ENCODE measurements around the gene SFXN4. TPM values are rescaled to one million over a fixed set of nuclear protein-coding genes. Genes with fewer than 3 reads are reported as not detected.

The SFXN4 gene
- total and polyA plus RNA-seq, 4 donors: 10.6 to 40.4 (median 22.0) TPM

DNA sequence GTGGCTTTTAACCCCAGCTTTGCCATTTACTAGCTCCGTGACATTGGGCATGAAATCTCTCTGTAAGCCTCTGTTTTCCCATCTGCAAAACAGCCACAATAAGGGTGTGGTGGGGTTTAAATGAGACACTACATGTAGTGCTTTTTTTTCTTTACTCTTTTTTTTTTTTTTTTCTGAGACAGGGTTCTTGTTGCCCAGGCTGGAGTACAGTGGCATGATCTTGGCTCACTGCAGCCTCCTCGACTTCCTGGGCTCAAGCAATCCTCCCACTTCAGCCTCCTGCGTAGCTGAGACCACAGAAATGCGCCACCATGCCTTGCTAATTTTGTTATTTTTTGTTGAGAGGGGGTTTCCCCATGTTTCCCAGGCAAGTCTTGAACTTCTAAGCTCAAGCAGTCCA lies 69.9 kb downstream of the SFXN4 start:
- TF ChIP-seq, protein P1, sequence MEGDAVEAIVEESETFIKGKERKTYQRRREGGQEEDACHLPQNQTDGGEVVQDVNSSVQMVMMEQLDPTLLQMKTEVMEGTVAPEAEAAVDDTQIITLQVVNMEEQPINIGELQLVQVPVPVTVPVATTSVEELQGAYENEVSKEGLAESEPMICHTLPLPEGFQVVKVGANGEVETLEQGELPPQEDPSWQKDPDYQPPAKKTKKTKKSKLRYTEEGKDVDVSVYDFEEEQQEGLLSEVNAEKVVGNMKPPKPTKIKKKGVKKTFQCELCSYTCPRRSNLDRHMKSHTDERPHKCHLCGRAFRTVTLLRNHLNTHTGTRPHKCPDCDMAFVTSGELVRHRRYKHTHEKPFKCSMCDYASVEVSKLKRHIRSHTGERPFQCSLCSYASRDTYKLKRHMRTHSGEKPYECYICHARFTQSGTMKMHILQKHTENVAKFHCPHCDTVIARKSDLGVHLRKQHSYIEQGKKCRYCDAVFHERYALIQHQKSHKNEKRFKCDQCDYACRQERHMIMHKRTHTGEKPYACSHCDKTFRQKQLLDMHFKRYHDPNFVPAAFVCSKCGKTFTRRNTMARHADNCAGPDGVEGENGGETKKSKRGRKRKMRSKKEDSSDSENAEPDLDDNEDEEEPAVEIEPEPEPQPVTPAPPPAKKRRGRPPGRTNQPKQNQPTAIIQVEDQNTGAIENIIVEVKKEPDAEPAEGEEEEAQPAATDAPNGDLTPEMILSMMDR (IDR thresholded peaks at IDR 0.05; ENCODE audit: control extremely low read depth, extremely low read depth): no peak
- Histone ChIP-seq H3K9me3 (ENCODE audit: control insufficient read depth in 4 of 4, insufficient read depth in 3 of 4, low read length in 3 of 4) (no peaks in the 10 kb centered on the region), H3K27me3 (ENCODE audit: control insufficient read depth in 3 of 3, insufficient read depth in 3 of 3, low read length in 2 of 3) (no peaks in the 10 kb centered on the region), H3K4me3 (no peak overlapping the region), H3K9ac (ENCODE audit: insufficient read depth in 1 of 2, low read length in 2 of 2) (no peak overlapping the region), H3K4me1 (ENCODE audit: control insufficient read depth in 5 of 5, insufficient read depth in 5 of 5, low read length in 5 of 5) (no peaks in the 10 kb centered on the region), H3K36me3 (ENCODE audit: control insufficient read depth in 4 of 4, insufficient read depth in 4 of 4, low read length in 4 of 4) (no peaks in the 10 kb centered on the region), H3K27ac (ENCODE audit: low read depth in 1 of 2, low read length in 1 of 2) (no peak overlapping the region)
- ATAC-seq (ENCODE audit: insufficient read depth, low FRiP score) (no peak), DNase-seq (no peak)
- 71 to 81% methylated on average over 4 of the region's 4 CpGs for WGBS, 2 donors

DNA sequence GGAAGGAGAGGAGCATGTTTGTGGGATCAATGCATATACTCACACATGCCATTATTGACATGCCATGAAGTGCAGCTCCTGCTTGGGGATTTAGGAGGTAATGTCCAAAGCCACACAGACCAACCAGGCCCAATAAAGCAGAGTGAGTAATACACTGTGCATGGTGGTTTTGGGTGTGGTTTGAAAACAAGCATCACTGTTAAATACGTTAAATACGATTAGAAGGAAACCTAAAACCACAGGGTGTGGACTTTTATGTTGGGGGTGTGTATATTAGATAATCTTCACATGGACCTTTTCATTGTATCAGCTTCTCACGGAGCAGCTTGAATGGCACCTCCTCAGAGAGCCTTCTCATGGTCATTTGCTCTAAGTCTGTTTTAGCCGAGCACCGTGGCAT lies 74.5 kb downstream of the SFXN4 start:
- no peak for ATAC-seq (ENCODE audit: insufficient read depth, low FRiP score)
- Histone ChIP-seq H3K4me1 (ENCODE audit: control insufficient read depth in 5 of 5, insufficient read depth in 5 of 5, low read length in 5 of 5) (no peaks in the 10 kb centered on the region), H3K9me3 (ENCODE audit: control insufficient read depth in 4 of 4, insufficient read depth in 3 of 4, low read length in 3 of 4) (no peaks in the 10 kb centered on the region), H3K9ac (ENCODE audit: insufficient read depth in 1 of 2, low read length in 2 of 2) (no peak overlapping the region), H3K27me3 (ENCODE audit: control insufficient read depth in 3 of 3, insufficient read depth in 3 of 3, low read length in 2 of 3) (no peaks in the 10 kb centered on the region), H3K27ac (ENCODE audit: low read depth in 1 of 2, low read length in 1 of 2) (no peak overlapping the region), H3K4me3 (no peak overlapping the region), H3K36me3 (ENCODE audit: control insufficient read depth in 4 of 4, insufficient read depth in 4 of 4, low read length in 4 of 4) (no peaks in the 10 kb centered on the region)
- DNase-seq: no peak
- TF ChIP-seq, protein P1 (IDR thresholded peaks at IDR 0.05; ENCODE audit: control extremely low read depth, extremely low read depth): no peak
- 54 to 66% methylated on average over 5 of the region's 5 CpGs for WGBS, 2 donors

Small RNA genes within 50 kb of the gene (small RNA-seq; reads per million reads assigned to genes)
- gene AL355598.1 (ENCODE audit: low replicate concordance): not detected
- not detected for gene RN7SL749P (ENCODE audit: low replicate concordance)

Other genes starting within 250 kb of the SFXN4 start
- gene NANOS1, start 136.0 kb downstream of the SFXN4 start, total RNA-seq: under 1 TPM; 0.74 to 0.91 TPM
- gene NANOS1, start 136.0 kb downstream of the SFXN4 start, polyA plus RNA-seq: 1 to 10 TPM in 1 of 2 donors, under 1 TPM in 1; 0.73 to 1.4 TPM
- gene EIF3A, start 84.9 kb downstream of the SFXN4 start, total RNA-seq: 100 to 1,000 TPM; 101 TPM
- gene EIF3A, start 84.9 kb downstream of the SFXN4 start, polyA plus RNA-seq: 10 to 100 TPM; 37.1 to 60.4 TPM
- gene DENND10, start 61.6 kb downstream of the SFXN4 start, total RNA-seq: 10 to 100 TPM; 27.9 to 32.0 TPM
- 10 to 100 TPM; 11.7 to 30.2 TPM for gene DENND10, start 61.6 kb downstream of the SFXN4 start, polyA plus RNA-seq
- 100 to 1,000 TPM in 1 of 2 donors, 10 to 100 TPM in 1; 99.9 to 118 TPM for gene PRDX3, start 13.1 kb upstream of the SFXN4 start, total RNA-seq
- gene PRDX3, start 13.1 kb upstream of the SFXN4 start, polyA plus RNA-seq: 100 to 1,000 TPM in 1 of 2 donors, 10 to 100 TPM in 1; 84.1 to 155 TPM
- 10 to 100 TPM; 42.7 to 43.1 TPM for gene GRK5, start 41.9 kb upstream of the SFXN4 start, total RNA-seq
- 10 to 100 TPM; 18.5 to 37.9 TPM for gene GRK5, start 41.9 kb upstream of the SFXN4 start, polyA plus RNA-seq

Data from lung (tissue), 13 donors.